K562 (cell line): ENCODE measurements around the gene FRMD4A. TPM values are rescaled to one million over a fixed set of nuclear protein-coding genes. Genes with fewer than 3 reads are reported as not detected.

Experiments
- ATAC-seq: fragments of 200-7000 bp; cut with Tn5 transposase; 3 replicates; pipeline ENCODE4 v1.9.1; 2020; ENCODE audit warnings: moderate library complexity
- BruUV-seq: library from RNA; stranded (reverse); fragments of 400-500 nt; replicated peaks from 2 replicates; lab custom pipeline; 2021; lab: Mats Ljungman, UMichigan
- CTCF ChIA-PET: fragments of 300-600 bp; formaldehyde crosslinking; extraction: SDS; loops from one replicate; lab custom pipeline; 2021; ENCODE audit warnings: low intra/inter-chr PET ratio; lab: Yijun Ruan, JAX
- POLR2A ChIA-PET: fragments of 300-600, 350-650 bp; sonication (Branson Sonifier 250); formaldehyde crosslinking; extraction: SDS; loops from one replicate; lab custom pipeline; 2021; ENCODE audit warnings: antibody characterized with exemption, inconsistent platforms; lab: Yijun Ruan, JAX
- DNase-seq, 4 experiments: peaks; one replicate each; pipeline versions ENCODE4 v3.0.0 to v3.0.0-alpha.2; 2011 to 2018; ENCODE audit warnings: low spot score in 3 of 4, mixed read lengths in 3 of 4; ENCODE audit errors: extremely low read depth in 1 of 4
- FAIRE-seq: peaks from 2 replicates; lab custom pipeline; 2011; peaks lifted over from hg19 to GRCh38; lab: Jason Lieb, UNC
- H2AFZ ChIP-seq: 2 replicates; pipeline ENCODE4 v1.6.0; 2011; ENCODE audit warnings: low read depth, low read length, control low read depth, inconsistent platforms
- H3K27ac ChIP-seq: fragments of 200-600 bp; 3 replicates; pipeline ENCODE4 v1.8.0; 2011; ENCODE audit warnings: low read depth, mild to moderate bottlenecking, control low read depth, inconsistent platforms, low read length, moderate library complexity, mixed read lengths; ENCODE audit errors: extremely low read depth
- H3K27me3 ChIP-seq, 2 experiments: fragments of 300-600 bp in 1 of 2; 2 replicates in 1 of 2; 3 replicates in 1 of 2; pipeline versions ENCODE4 v1.6.0 to v1.8.0; 2011; ENCODE audit warnings: inconsistent platforms in 2 of 2, low read length in 2 of 2, mild to moderate bottlenecking in 1 of 2, mixed read lengths in 1 of 2, moderate library complexity in 1 of 2; ENCODE audit not compliant: control insufficient read depth in 2 of 2, insufficient read depth in 2 of 2
- H3K36me3 ChIP-seq: fragments of 300-600 bp; 3 replicates; pipeline ENCODE4 v1.8.0; 2011; ENCODE audit warnings: mild to moderate bottlenecking, low read length, inconsistent platforms; ENCODE audit not compliant: control insufficient read depth, insufficient read depth
- H3K4me1 ChIP-seq, 2 experiments: fragments of 200-600 bp in 1 of 2; replicated peaks in 1 of 2; 2 replicates in 1 of 2; 3 replicates in 1 of 2; pipeline versions ENCODE4 v1.5.1 to v1.8.0; 2011; ENCODE audit warnings: inconsistent platforms in 2 of 2, low read length in 2 of 2, mild to moderate bottlenecking in 1 of 2, mixed read lengths in 1 of 2, moderate library complexity in 1 of 2; ENCODE audit not compliant: control insufficient read depth in 2 of 2, insufficient read depth in 2 of 2
- H3K4me2 ChIP-seq: 2 replicates; pipeline ENCODE4 v1.6.1; 2011; ENCODE audit warnings: low read length, control low read depth, inconsistent platforms, mixed read lengths; ENCODE audit not compliant: insufficient read depth
- H3K4me3 ChIP-seq: fragments of 200-600 bp; sonication (generic), shearing (Covaris generic); 2 replicates; pipeline ENCODE4 v1.5.1; 2016; ENCODE audit warnings: control low read depth, inconsistent platforms
- H3K79me2 ChIP-seq: fragments of 200-600 bp; 3 replicates; pipeline ENCODE4 v1.8.0; 2011; ENCODE audit warnings: low read length, inconsistent platforms; ENCODE audit not compliant: control insufficient read depth, insufficient read depth
- H3K9ac ChIP-seq, 2 experiments: 2 replicates each; pipeline versions ENCODE4 v1.6.0 to v1.6.1; 2011; ENCODE audit warnings: low read depth in 2 of 2, low read length in 2 of 2, control low read depth in 1 of 2, inconsistent platforms in 1 of 2, mild to moderate bottlenecking in 1 of 2, mixed read lengths in 1 of 2; ENCODE audit not compliant: insufficient read depth in 1 of 2
- H3K9me1 ChIP-seq: one replicate; pipeline ENCODE4 v1.6.0; 2011; ENCODE audit warnings: inconsistent platforms, mild to moderate bottlenecking, low read length, moderate library complexity; ENCODE audit not compliant: control insufficient read depth, insufficient read depth
- H3K9me3 ChIP-seq: replicated peaks from 2 replicates; pipeline ENCODE4 v1.5.1; 2011; ENCODE audit warnings: low read depth, low read length, inconsistent platforms; ENCODE audit not compliant: control insufficient read depth, insufficient read depth
- H4K20me1 ChIP-seq: replicated peaks from 2 replicates; pipeline ENCODE4 v1.6.1; 2011; ENCODE audit warnings: low read length, inconsistent platforms, mixed read lengths; ENCODE audit not compliant: control insufficient read depth, insufficient read depth
- DMBX1 ChIP-seq: fragments of 250-450 bp; sonication (Bioruptor Pico); IDR thresholded peaks from 2 replicates; pipeline ENCODE4 v1.8.0; 2022; ENCODE audit warnings: inconsistent platforms, mild to moderate bottlenecking, moderate library complexity, borderline replicate concordance
- ELF1 ChIP-seq: fragments of 200-800 bp; sonication (Bioruptor generic); IDR thresholded peaks from 2 replicates; pipeline ENCODE4 v1.6.1; 2016; ENCODE audit warnings: missing genetic modification characterization, missing compliant biosample characterization
- GATAD2B ChIP-seq: fragments of 450-650 bp; IDR thresholded peaks from 2 replicates; pipeline ENCODE4 v1.6.1; 2017; ENCODE audit warnings: mild to moderate bottlenecking, borderline replicate concordance
- HINFP ChIP-seq: fragments of 450-650 bp; conservative IDR thresholded peaks from 2 replicates; pipeline ENCODE4 v1.6.1; 2016; ENCODE audit warnings: missing genetic modification characterization, low read depth, mild to moderate bottlenecking, control low read depth, missing compliant biosample characterization
- NR0B1 ChIP-seq: fragments of 450-650 bp; IDR thresholded peaks from one replicate; pipeline ENCODE4 v1.6.1; 2018; ENCODE audit warnings: mild to moderate bottlenecking, moderate library complexity; ENCODE audit not compliant: partially characterized antibody
- POLR2A ChIP-seq: fragments of 450-650 bp; conservative IDR thresholded peaks from 2 replicates; pipeline ENCODE4 v1.6.1; 2016
- POU5F1 ChIP-seq: fragments of 150-350 bp; IDR thresholded peaks from 2 replicates; pipeline ENCODE4 v1.6.1; 2014; ENCODE audit warnings: borderline replicate concordance, low read length, low read depth, mild to moderate bottlenecking; ENCODE audit not compliant: partially characterized antibody
- PTTG1 ChIP-seq: fragments of 450-650 bp; IDR thresholded peaks from 2 replicates; pipeline ENCODE4 v1.6.1; 2016; ENCODE audit warnings: low read depth, mild to moderate bottlenecking, missing genetic modification characterization, missing compliant biosample characterization
- RNF2 ChIP-seq: sonication (generic); IDR thresholded peaks from 2 replicates; pipeline ENCODE4 v1.6.1; 2016
- SETDB1 ChIP-seq: IDR thresholded peaks from one replicate; pipeline ENCODE4 v1.6.1; 2012; ENCODE audit warnings: low read length, control low read depth, inconsistent platforms
- SMAD1 ChIP-seq: fragments of 150-350 bp; IDR thresholded peaks from 2 replicates; pipeline ENCODE4 v1.6.1; 2014; ENCODE audit warnings: low read length, low read depth; ENCODE audit not compliant: partially characterized antibody
- TCF7 ChIP-seq: sonication (generic); IDR thresholded peaks from 2 replicates; pipeline ENCODE4 v1.6.1; 2016; ENCODE audit warnings: antibody characterized with exemption, borderline replicate concordance
- ZNF253 ChIP-seq: fragments of 250-450 bp; sonication (Bioruptor Pico); conservative IDR thresholded peaks from 2 replicates; pipeline ENCODE4 v1.6.1; 2021; ENCODE audit warnings: mild to moderate bottlenecking
- ZNF41 ChIP-seq: fragments of 250-450 bp; sonication (Bioruptor Pico); conservative IDR thresholded peaks from 2 replicates; pipeline ENCODE4 v1.4.0; 2020; ENCODE audit warnings: mild to moderate bottlenecking
- ZNF699 ChIP-seq: fragments of 250-450 bp; sonication (Bioruptor Pico); IDR thresholded peaks from 2 replicates; pipeline ENCODE4 v1.8.0; 2021; ENCODE audit warnings: mild to moderate bottlenecking, moderate library complexity; ENCODE audit not compliant: insufficient replicate concordance
- WGBS: fragments of 100-300 bp; shearing (Covaris generic); methylation state at CpG from one replicate; pipeline ENCODE4 v1.1.6; 2016; ENCODE audit warnings: low coverage, mixed read lengths; ENCODE audit not compliant: insufficient coverage; ENCODE audit errors: missing lambda C conversion rate; 5-methylcytosine and 5-hydroxymethylcytosine counted together
- in situ Hi-C: fragments of 300-500 bp; cut with MboI; formaldehyde crosslinking; loops from 4 replicates; pipeline ENCODE4 v1.15.0; 2018; ENCODE audit warnings: inconsistent platforms, mixed read lengths
- intact Hi-C: fragments of 100-400 bp; cut with micrococcal nuclease; formaldehyde crosslinking; loops from 2 replicates; pipeline ENCODE4 v1.14.2; 2022
- polyA plus RNA-seq, 8 experiments: library from polyadenylated mRNA; depleted of rRNA in 4 of 8; stranded (reverse) in 5 of 8; unstranded in 3 of 8; fragments of >200 nt; fragmentation: Nextera tagmentation in 2 of 8; fragmentation: Illumina TruSeq in 1 of 8; extraction: Ambion mirVana in 2 of 8; extraction: Trizol in 1 of 8; gene quantifications; 2 replicates each; pipeline versions ENCODE4 v1.2.1 to v1.2.3, GENCODE V29; 2011 to 2014; ENCODE audit warnings: inconsistent platforms in 1 of 8, missing spikeins in 1 of 8
- total RNA-seq, 7 experiments: library from RNA; depleted of rRNA in 6 of 7; stranded (reverse); fragments of >200 nt in 6 of 7; fragmentation: Illumina TruSeq in 2 of 7; extraction: Trizol in 2 of 7; gene quantifications; 2 replicates each; pipeline versions ENCODE4 v1.2.1 to v1.2.3, GENCODE V29; 2011 to 2021; ENCODE audit warnings: low replicate concordance in 1 of 7
- TF ChIP-seq, protein P1 (sequence below): fragments of 450-650 bp; IDR thresholded peaks from 2 replicates; pipeline ENCODE4 v1.6.1; 2016; ENCODE audit warnings: mild to moderate bottlenecking

FRMD4A gene
- total and polyA plus RNA-seq, 9 of the 15 experiments (the other 6 are each of a cell fraction or from before 2014, with no cell fraction given), result 0.80 to 5.2 (median 3.0) TPM

GRCh38 chr10:14126697-14127440 lies 203.9 kb downstream of the FRMD4A start:
- Histone ChIP-seq H2AFZ (no peak overlapping the region), H3K79me2 (no peaks in the 10 kb centered on the region), H3K27ac (no peak overlapping the region), H3K9me3 (no peaks in the 10 kb centered on the region), H3K9me1 (no peaks in the 10 kb centered on the region), H3K27me3 (peaks cover 7 to 18% of the 10 kb centered on the region in 2 experiments; a peak in 3 of 5 replicates), H3K9ac (no peak overlapping the region), H3K36me3 (no peaks in the 10 kb centered on the region), H4K20me1 (no peaks in the 10 kb centered on the region), H3K4me2 (no peak overlapping the region), H3K4me1 (no peaks in the 10 kb centered on the region), H3K4me3 (no peak overlapping the region)
- CTCF ChIA-PET, result no interaction called here
- intact Hi-C loops (no loop called here), in situ Hi-C loops (no loop called here)
- FAIRE-seq, result no peak
- POLR2A ChIA-PET, result no interaction called here
- DNase-seq, result no peak
- no TSS peak for BruUV-seq
- no peak for TF ChIP-seq ZNF41 (CRISPR knock-in tag)
- TF ChIP-seq TCF7, result no peak
- TF ChIP-seq POU5F1, result no peak
- TF ChIP-seq ELF1 (tag), result no peak
- no peak for TF ChIP-seq HINFP (tag)
- TF ChIP-seq ZNF699 (CRISPR knock-in tag), result no peak
- no peak for TF ChIP-seq GATAD2B
- TF ChIP-seq RNF2, result no peak
- no peak for TF ChIP-seq ZNF253 (CRISPR knock-in tag)
- TF ChIP-seq NR0B1, result no peak
- no peak for TF ChIP-seq DMBX1 (CRISPR knock-in tag)
- no peak for TF ChIP-seq PTTG1 (tag)
- no peak for TF ChIP-seq POLR2A
- TF ChIP-seq SMAD1, result no peak
- TF ChIP-seq, protein P1, sequence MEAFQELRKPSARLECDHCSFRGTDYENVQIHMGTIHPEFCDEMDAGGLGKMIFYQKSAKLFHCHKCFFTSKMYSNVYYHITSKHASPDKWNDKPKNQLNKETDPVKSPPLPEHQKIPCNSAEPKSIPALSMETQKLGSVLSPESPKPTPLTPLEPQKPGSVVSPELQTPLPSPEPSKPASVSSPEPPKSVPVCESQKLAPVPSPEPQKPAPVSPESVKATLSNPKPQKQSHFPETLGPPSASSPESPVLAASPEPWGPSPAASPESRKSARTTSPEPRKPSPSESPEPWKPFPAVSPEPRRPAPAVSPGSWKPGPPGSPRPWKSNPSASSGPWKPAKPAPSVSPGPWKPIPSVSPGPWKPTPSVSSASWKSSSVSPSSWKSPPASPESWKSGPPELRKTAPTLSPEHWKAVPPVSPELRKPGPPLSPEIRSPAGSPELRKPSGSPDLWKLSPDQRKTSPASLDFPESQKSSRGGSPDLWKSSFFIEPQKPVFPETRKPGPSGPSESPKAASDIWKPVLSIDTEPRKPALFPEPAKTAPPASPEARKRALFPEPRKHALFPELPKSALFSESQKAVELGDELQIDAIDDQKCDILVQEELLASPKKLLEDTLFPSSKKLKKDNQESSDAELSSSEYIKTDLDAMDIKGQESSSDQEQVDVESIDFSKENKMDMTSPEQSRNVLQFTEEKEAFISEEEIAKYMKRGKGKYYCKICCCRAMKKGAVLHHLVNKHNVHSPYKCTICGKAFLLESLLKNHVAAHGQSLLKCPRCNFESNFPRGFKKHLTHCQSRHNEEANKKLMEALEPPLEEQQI, result no peak
- no peak for TF ChIP-seq SETDB1
- WGBS, result 1% methylated on average over 6 of the region's 6 CpGs
- ATAC-seq, result no peak
